WERI-Rb-1 (cell line): ENCODE data around the gene ANKH.

Source experiments
- DNase-seq: peaks from one replicate; pipeline ENCODE4 v3.0.0-alpha.2; 2020
- H3K27ac ChIP-seq: fragments of 250-450 bp; sonication (Bioruptor Pico); 2 replicates; pipeline ENCODE4 v1.5.1; 2020; ENCODE audit warnings: mild to moderate bottlenecking, moderate library complexity
- H3K27me3 ChIP-seq: fragments of 250-450 bp; sonication (Bioruptor Pico); 2 replicates; pipeline ENCODE4 v1.5.1; 2021; ENCODE audit warnings: mild to moderate bottlenecking, low read depth, moderate library complexity; ENCODE audit not compliant: insufficient read depth, severe bottlenecking
- H3K36me3 ChIP-seq: fragments of 250-450 bp; sonication (Bioruptor Pico); 2 replicates; pipeline ENCODE4 v1.5.1; 2020; ENCODE audit warnings: mild to moderate bottlenecking, moderate library complexity
- H3K4me3 ChIP-seq: 2 replicates; pipeline ENCODE4 v1.5.1; 2011; ENCODE audit warnings: low read depth, mild to moderate bottlenecking, control low read depth, low read length
- H3K9me3 ChIP-seq: fragments of 250-450 bp; sonication (Bioruptor Pico); 2 replicates; pipeline ENCODE4 v1.5.1; 2021; ENCODE audit warnings: mild to moderate bottlenecking, moderate library complexity; ENCODE audit not compliant: severe bottlenecking
- TF ChIP-seq, protein P1 (sequence below): IDR thresholded peaks from 2 replicates; pipeline ENCODE4 v1.5.1; 2011; ENCODE audit warnings: low read depth, mild to moderate bottlenecking, control low read depth, inconsistent platforms, low read length

The ANKH gene

DNA sequence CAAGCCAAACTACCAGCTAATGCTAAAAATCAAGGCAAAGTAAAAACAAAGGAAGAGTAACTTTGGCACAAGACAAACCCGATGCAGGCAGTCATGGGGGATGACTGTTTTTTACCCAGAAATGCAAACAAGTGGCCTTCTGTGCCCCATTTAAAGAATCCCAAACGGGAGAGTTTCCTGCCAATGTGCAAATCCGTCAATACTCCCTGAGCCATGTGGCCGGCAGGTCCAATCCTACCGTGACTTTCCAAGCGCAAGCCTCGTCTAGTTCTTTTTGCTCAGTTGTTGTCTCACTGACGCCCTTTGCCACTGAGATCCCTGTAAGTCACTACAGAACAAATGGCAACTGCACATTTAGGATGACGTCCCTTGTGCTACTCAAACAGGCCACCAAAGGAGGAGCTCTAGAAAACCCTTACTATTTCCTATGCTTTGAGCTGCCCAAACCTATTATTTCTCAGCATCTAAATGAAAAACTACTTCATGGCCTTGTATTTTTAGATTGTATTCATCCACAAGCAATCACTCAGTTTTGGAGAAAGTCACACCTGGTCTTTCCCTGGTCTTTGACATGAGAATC, 163.7 kb downstream of the ANKH start:
- H3K4me3 ChIP-seq: no peak overlapping the region
- peaks cover 84% of the 10 kb centered on the region for H3K36me3 ChIP-seq
- DNase-seq: no peak
- TF ChIP-seq, protein P1, sequence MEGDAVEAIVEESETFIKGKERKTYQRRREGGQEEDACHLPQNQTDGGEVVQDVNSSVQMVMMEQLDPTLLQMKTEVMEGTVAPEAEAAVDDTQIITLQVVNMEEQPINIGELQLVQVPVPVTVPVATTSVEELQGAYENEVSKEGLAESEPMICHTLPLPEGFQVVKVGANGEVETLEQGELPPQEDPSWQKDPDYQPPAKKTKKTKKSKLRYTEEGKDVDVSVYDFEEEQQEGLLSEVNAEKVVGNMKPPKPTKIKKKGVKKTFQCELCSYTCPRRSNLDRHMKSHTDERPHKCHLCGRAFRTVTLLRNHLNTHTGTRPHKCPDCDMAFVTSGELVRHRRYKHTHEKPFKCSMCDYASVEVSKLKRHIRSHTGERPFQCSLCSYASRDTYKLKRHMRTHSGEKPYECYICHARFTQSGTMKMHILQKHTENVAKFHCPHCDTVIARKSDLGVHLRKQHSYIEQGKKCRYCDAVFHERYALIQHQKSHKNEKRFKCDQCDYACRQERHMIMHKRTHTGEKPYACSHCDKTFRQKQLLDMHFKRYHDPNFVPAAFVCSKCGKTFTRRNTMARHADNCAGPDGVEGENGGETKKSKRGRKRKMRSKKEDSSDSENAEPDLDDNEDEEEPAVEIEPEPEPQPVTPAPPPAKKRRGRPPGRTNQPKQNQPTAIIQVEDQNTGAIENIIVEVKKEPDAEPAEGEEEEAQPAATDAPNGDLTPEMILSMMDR: no peak
- H3K27me3 ChIP-seq: no peaks in the 10 kb centered on the region
- H3K9me3 ChIP-seq: no peaks in the 10 kb centered on the region
- no peak overlapping the region for H3K27ac ChIP-seq

DNA sequence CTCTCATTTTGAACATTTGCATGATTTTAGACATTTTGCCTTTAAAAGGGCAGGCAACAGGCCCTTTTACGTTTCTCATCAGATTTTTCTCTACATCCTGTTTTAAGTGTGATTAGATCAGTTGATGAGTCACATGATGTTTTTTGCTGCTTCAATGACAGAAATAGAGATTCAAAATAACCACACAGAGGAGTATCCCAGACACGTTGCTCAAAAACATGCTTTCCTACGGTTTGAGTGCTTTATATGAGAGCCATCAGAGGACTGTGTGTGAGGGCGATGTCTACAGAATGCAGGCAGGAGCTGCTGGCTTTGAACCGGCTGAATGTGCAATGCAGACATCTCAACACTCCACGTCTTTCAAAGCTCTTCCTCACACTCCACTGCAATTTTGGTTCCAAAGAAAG, 165.0 kb downstream of the ANKH start:
- Histone ChIP-seq H3K4me3 (no peak overlapping the region), H3K27me3 (no peaks in the 10 kb centered on the region), H3K27ac (no peak overlapping the region), H3K9me3 (no peaks in the 10 kb centered on the region), H3K36me3 (peaks cover 81% of the 10 kb centered on the region)
- TF ChIP-seq, protein P1: no peak
- DNase-seq: no peak

DNA sequence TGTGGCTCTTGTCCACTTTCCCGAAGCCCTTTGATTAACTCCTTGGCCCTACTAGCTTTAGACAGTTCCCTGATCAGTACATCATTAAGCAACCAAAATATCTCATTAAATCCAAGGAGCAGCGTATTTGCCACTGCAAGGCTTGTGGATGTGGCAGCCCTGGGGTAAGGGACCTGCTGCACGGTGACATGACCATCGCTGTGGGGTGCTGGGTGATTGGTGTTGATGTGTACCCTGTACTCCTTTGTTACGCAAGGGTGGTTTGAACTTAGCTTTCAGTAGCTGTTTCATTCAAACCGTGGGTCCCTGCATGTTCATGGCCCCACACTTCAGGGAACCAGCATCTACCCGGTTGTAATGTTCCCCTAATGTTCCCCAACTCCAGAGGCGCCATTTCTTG, 166.0 kb downstream of the ANKH start:
- Histone ChIP-seq H3K36me3 (peaks cover 70% of the 10 kb centered on the region), H3K9me3 (no peaks in the 10 kb centered on the region), H3K27ac (no peak overlapping the region), H3K27me3 (no peaks in the 10 kb centered on the region), H3K4me3 (no peak overlapping the region)
- TF ChIP-seq, protein P1: no peak
- no peak for DNase-seq

DNA sequence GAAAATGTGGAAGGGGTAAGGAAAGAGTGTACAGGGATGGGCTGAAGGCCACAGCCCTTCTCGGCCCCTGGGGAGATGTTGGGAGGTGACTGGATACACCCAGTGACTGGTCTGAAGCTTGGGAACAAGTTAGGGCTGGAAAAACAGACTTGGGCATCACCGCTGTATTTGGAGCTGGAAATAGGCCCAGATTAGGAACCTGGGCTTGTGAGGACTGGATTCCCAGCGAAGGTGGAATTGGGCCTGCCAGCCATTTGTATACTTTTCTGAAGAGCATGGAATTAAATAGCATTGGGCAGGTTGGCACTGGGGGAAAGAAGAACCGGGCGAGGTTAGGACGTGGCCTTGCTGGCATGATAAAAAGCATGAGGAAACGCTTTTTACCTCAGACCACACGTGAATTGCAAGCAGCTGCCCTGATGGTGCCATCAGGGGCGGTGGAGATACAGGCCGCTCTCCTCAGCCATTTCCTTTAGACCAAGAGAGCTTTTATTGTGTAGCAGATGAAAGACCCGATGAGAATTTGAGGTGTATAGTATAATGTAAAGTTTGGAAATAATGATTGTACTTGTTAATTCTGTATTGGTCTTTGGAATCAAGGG, 169.2 kb downstream of the ANKH start:
- Histone ChIP-seq H3K27ac (no peak overlapping the region), H3K9me3 (no peaks in the 10 kb centered on the region), H3K36me3 (peaks cover 65% of the 10 kb centered on the region), H3K4me3 (no peak overlapping the region), H3K27me3 (no peaks in the 10 kb centered on the region)
- no peak for DNase-seq
- TF ChIP-seq, protein P1: no peak

DNA sequence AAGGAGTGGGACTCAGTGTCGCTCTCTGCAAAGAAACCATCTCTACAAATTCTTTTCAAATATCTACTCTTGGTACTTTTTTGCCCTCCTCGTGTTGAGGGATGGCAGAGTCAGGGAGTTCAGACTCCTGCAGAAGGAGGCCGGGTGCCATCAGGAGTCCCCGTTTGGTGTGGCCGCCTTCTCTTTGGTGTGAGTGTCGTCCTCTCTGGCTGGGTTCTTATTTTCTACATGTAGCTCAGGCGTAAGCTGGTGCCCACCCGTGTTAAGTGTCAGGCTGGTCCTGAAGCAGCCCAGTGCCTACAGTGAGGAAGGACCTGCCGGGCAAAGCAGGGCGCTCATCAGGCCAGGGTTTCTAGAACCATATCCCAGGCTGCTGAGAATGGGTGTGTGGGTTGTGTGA, 170.0 kb downstream of the ANKH start:
- DNase-seq: no peak
- Histone ChIP-seq H3K27ac (no peak overlapping the region), H3K27me3 (no peaks in the 10 kb centered on the region), H3K9me3 (no peaks in the 10 kb centered on the region), H3K4me3 (no peak overlapping the region), H3K36me3 (peaks cover 67% of the 10 kb centered on the region)
- TF ChIP-seq, protein P1: no peak
